HCT116 (cell line): ENCODE measurements around the gene PPP3CB.

ENCODE experiments used
- ATF3 ChIP-seq: IDR thresholded peaks from 2 replicates; pipeline ENCODE4 v1.6.1; 2012
- CTCF ChIP-seq, 3 experiments: fragments of 200-600 bp in 1 of 3; sonication (generic) in 1 of 3; IDR thresholded peaks in 2 of 3; conservative IDR thresholded peaks in 1 of 3; 2 replicates each; pipeline ENCODE4 v1.5.1; 2012 to 2017; ENCODE audit warnings: low read depth in 2 of 3, low read length in 2 of 3, antibody characterized with exemption in 1 of 3, borderline replicate concordance in 1 of 3, control low read depth in 1 of 3, mild to moderate bottlenecking in 1 of 3, mixed read lengths in 1 of 3, mixed run types in 1 of 3, moderate library complexity in 1 of 3; ENCODE audit not compliant: insufficient read depth in 1 of 3
- ELF1 ChIP-seq: IDR thresholded peaks from 2 replicates; pipeline ENCODE4 v1.6.1; 2012; ENCODE audit warnings: low read depth, borderline replicate concordance
- EZH2 ChIP-seq: fragments of 200-600 bp; sonication (generic); IDR thresholded peaks from 2 replicates; pipeline ENCODE4 v1.6.1; 2017; ENCODE audit warnings: antibody characterized with exemption, mixed run types
- POLR2A ChIP-seq: IDR thresholded peaks from 2 replicates; pipeline ENCODE4 v1.7.0; 2011; ENCODE audit warnings: borderline replicate concordance; ENCODE audit not compliant: insufficient read depth, insufficient read length; ENCODE audit errors: extremely low read depth
- POLR2AphosphoS5 ChIP-seq: IDR thresholded peaks from 2 replicates; pipeline ENCODE4 v1.6.1; 2011; ENCODE audit warnings: mild to moderate bottlenecking, low read depth, low read length, moderate library complexity

GRCh38 chr10:73485320-73485719 is 10.5 kb downstream of the PPP3CB start:
- TF ChIP-seq CTCF (IDR thresholded peaks at IDR 0.05 in 2 of 3, conservative IDR thresholded peaks at IDR 0.05 in 1 of 3; ENCODE audit: borderline replicate concordance in 1 of 3, insufficient read depth in 1 of 3, low read depth in 2 of 3, low read length in 2 of 3) (no peak), POLR2A (no peak), EZH2 (no peak), ATF3 (no peak), POLR2AphosphoS5 (no peak), ELF1 (no peak)
